GM12878 (cell line): ENCODE results near the gene IGLL1.

Experiments used
- BHLHE40 ChIP-seq, 2 experiments: fragments of 450-650 bp in 1 of 2; IDR thresholded peaks; 2 replicates each; pipeline ENCODE4 v1.6.1; 2011 to 2017; ENCODE audit warnings: low read depth in 2 of 2, borderline replicate concordance in 1 of 2, improper control_type of control experiment in 1 of 2, low read length in 1 of 2, mild to moderate bottlenecking in 1 of 2
- POLR2A ChIP-seq: IDR thresholded peaks from 2 replicates; pipeline ENCODE4 v1.6.1; 2011; ENCODE audit warnings: low read depth, mild to moderate bottlenecking, low read length
- RBBP5 ChIP-seq: fragments of 200-600 bp; sonication (generic); conservative IDR thresholded peaks from 2 replicates; pipeline ENCODE4 v1.6.1; 2016
- SIN3A ChIP-seq: IDR thresholded peaks from 2 replicates; pipeline ENCODE4 v1.6.1; 2012; ENCODE audit warnings: low read depth, low read length, improper control_type of control experiment
- STAT1 ChIP-seq: fragments of 450-650 bp; conservative IDR thresholded peaks from 2 replicates; pipeline ENCODE4 v1.6.1; 2014; ENCODE audit warnings: antibody characterized with exemption, mild to moderate bottlenecking
- STAT3 ChIP-seq: IDR thresholded peaks from 2 replicates; pipeline ENCODE4 v1.6.1; 2011; ENCODE audit warnings: low read depth, low read length, improper control_type of control experiment
- TF ChIP-seq, protein P1 (sequence below): fragments of 450-650 bp; conservative IDR thresholded peaks from 2 replicates; pipeline ENCODE4 v1.6.1; 2017; ENCODE audit warnings: mild to moderate bottlenecking, moderate library complexity
- TF ChIP-seq, protein P2 (sequence below), 3 experiments: IDR thresholded peaks in 2 of 3; conservative IDR thresholded peaks in 1 of 3; 2 replicates each; pipeline ENCODE4 v1.5.1; 2011; ENCODE audit warnings: low read depth in 3 of 3, low read length in 3 of 3, mild to moderate bottlenecking in 3 of 3, control low read depth in 2 of 3, moderate library complexity in 2 of 3, inconsistent platforms in 1 of 3, mixed read lengths in 1 of 3; ENCODE audit not compliant: control insufficient read depth in 2 of 3, insufficient read depth in 1 of 3; ENCODE audit errors: extremely low read depth in 1 of 3
- TF ChIP-seq, protein P3 (sequence below): IDR thresholded peaks from 2 replicates; pipeline ENCODE4 v1.6.1; 2011; ENCODE audit warnings: low read depth, mild to moderate bottlenecking, low read length, moderate library complexity, borderline replicate concordance; ENCODE audit errors: extremely low read depth

DNA sequence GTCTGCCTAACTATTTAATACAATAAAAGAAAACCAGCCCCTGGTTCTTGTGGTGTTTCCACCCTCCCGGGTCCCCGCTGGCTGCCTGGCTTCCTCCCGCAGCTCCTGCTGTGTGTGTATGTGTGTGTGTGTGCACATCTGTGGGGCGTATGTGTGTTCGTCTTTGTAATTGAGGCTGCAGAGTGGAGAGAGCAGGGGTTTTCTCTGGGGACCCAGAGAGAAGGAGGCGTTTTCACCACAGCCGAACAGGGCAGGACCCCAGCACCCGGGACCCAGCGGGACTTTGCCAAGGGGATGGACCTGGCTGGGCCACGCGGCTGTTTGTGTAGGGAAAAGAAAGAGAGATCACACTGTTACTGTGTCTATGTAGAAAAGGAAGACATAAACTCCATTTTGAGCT, 42.7 kb downstream of the IGLL1 start:
- TF ChIP-seq, protein P1, sequence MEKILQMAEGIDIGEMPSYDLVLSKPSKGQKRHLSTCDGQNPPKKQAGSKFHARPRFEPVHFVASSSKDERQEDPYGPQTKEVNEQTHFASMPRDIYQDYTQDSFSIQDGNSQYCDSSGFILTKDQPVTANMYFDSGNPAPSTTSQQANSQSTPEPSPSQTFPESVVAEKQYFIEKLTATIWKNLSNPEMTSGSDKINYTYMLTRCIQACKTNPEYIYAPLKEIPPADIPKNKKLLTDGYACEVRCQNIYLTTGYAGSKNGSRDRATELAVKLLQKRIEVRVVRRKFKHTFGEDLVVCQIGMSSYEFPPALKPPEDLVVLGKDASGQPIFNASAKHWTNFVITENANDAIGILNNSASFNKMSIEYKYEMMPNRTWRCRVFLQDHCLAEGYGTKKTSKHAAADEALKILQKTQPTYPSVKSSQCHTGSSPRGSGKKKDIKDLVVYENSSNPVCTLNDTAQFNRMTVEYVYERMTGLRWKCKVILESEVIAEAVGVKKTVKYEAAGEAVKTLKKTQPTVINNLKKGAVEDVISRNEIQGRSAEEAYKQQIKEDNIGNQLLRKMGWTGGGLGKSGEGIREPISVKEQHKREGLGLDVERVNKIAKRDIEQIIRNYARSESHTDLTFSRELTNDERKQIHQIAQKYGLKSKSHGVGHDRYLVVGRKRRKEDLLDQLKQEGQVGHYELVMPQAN: no peak
- no peak for TF ChIP-seq STAT1
- TF ChIP-seq, protein P2, sequence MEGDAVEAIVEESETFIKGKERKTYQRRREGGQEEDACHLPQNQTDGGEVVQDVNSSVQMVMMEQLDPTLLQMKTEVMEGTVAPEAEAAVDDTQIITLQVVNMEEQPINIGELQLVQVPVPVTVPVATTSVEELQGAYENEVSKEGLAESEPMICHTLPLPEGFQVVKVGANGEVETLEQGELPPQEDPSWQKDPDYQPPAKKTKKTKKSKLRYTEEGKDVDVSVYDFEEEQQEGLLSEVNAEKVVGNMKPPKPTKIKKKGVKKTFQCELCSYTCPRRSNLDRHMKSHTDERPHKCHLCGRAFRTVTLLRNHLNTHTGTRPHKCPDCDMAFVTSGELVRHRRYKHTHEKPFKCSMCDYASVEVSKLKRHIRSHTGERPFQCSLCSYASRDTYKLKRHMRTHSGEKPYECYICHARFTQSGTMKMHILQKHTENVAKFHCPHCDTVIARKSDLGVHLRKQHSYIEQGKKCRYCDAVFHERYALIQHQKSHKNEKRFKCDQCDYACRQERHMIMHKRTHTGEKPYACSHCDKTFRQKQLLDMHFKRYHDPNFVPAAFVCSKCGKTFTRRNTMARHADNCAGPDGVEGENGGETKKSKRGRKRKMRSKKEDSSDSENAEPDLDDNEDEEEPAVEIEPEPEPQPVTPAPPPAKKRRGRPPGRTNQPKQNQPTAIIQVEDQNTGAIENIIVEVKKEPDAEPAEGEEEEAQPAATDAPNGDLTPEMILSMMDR (IDR thresholded peaks at IDR 0.05 in 2 of 3, conservative IDR thresholded peaks at IDR 0.05 in 1 of 3; ENCODE audit: control insufficient read depth in 2 of 3, extremely low read depth in 1 of 3, insufficient read depth in 1 of 3, low read depth in 3 of 3, low read length in 3 of 3): no peak
- TF ChIP-seq, protein P3, sequence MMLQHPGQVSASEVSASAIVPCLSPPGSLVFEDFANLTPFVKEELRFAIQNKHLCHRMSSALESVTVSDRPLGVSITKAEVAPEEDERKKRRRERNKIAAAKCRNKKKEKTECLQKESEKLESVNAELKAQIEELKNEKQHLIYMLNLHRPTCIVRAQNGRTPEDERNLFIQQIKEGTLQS: no peak
- no peak for TF ChIP-seq RBBP5
- TF ChIP-seq POLR2A: no peak
- no peak for TF ChIP-seq STAT3
- TF ChIP-seq SIN3A: no peak
- no peak for TF ChIP-seq BHLHE40 (IDR thresholded peaks at IDR 0.05; ENCODE audit: borderline replicate concordance in 1 of 2, low read depth in 2 of 2, low read length in 1 of 2)
